NB4 (cell line): ENCODE data around the gene OR6X1.

ENCODE experiments used
- DNase-seq: peaks from one replicate; pipeline ENCODE4 v3.0.0; 2010; ENCODE audit warnings: low read depth
- H3K4me3 ChIP-seq: one replicate; pipeline ENCODE4 v1.5.1; 2011; ENCODE audit warnings: mild to moderate bottlenecking, low read depth, low read length, moderate library complexity
- CTCF ChIP-seq: IDR thresholded peaks from one replicate; pipeline ENCODE4 v1.5.1; 2012; ENCODE audit warnings: low read depth, low read length
- MAX ChIP-seq: IDR thresholded peaks from 2 replicates; pipeline ENCODE4 v1.6.1; 2011; ENCODE audit warnings: low read depth, low read length
- MYC ChIP-seq: IDR thresholded peaks from 2 replicates; pipeline ENCODE4 v1.6.1; 2011; ENCODE audit warnings: low read depth, low read length
- POLR2A ChIP-seq: IDR thresholded peaks from 2 replicates; pipeline ENCODE4 v1.6.1; 2011; ENCODE audit warnings: mild to moderate bottlenecking; ENCODE audit not compliant: insufficient read length; ENCODE audit errors: extremely low read depth

OR6X1 gene

GRCh38 chr11:123742031-123742723, 12.1 kb downstream of the OR6X1 start:
- H3K4me3 ChIP-seq, result peak overlapping the region; percentile 97
- TF ChIP-seq MAX (no peak), POLR2A (no peak), MYC (no peak), CTCF (no peak)
- peak; percentile 21 for DNase-seq

GRCh38 chr11:123741159-123742030, 12.9 kb downstream of the OR6X1 start, which contains the start of gene ZNF202:
TSS of gene ZNF202 (minus strand) at chr11:123741660. CDS start at chr11:123730888, 10,772 bp downstream.
- peak within 1 kb of the TSS; percentile 97 for H3K4me3 ChIP-seq
- peak; percentile 95 for DNase-seq
- TF ChIP-seq POLR2A (peak; percentile 63), MAX (peak; percentile 97), MYC (peak; percentile 98), CTCF (no peak)

GRCh38 chr11:123740787-123741158, 13.5 kb downstream of the OR6X1 start:
- TF ChIP-seq MYC (no peak), CTCF (no peak), MAX (no peak)
- DNase-seq, result no peak

GRCh38 chr11:123738374-123738773, 15.9 kb downstream of the OR6X1 start:
- TF ChIP-seq POLR2A (no peak), MYC (no peak), CTCF (no peak), MAX (no peak)

More at GRCh38 chr11:123740787-123741158, 13.5 kb downstream of the OR6X1 start:
- H3K4me3 ChIP-seq, result peak overlapping the region; percentile 97

GRCh38 chr11:123736769-123737168, 17.5 kb downstream of the OR6X1 start:
- H3K4me3 ChIP-seq, result no peak overlapping the region
- no peak for DNase-seq
- TF ChIP-seq CTCF, result no peak
- TF ChIP-seq MYC, result no peak
- no peak for TF ChIP-seq MAX

More at GRCh38 chr11:123738374-123738773, 15.9 kb downstream of the OR6X1 start:
- no peak overlapping the region for H3K4me3 ChIP-seq
- DNase-seq, result no peak
